Stimulated activated CD8-positive, alpha-beta memory T cell treated with anti-CD3 and anti-CD28 coated beads, Interleukin-15, amount 100 ng/mL, for 24 hours (primary cell): ENCODE results near the gene FAM13A.

Experiments
- DNase-seq: peaks from one replicate; pipeline ENCODE4 v3.0.0-alpha.2; 2020; ENCODE audit warnings: low read depth

Gene FAM13A

DNA sequence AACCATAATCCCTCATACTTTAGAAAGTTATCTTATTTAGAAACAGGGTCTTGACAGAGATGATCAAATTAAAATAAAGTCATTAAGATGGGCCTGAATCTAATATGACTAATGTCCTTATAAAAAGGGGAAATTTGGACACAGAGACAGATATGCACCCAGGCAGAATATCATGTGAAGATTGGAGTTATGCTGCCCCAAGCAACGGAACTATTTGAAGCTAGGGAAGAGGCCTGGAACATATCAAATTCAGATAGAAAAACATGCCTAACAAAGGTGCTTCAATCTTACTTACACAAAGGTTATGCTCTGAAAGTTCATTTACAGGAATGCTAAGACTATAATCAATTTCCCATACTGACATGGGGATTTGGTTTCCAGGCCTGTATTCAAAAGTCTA is 246.7 kb downstream of the FAM13A start:
- no peak for DNase-seq

GRCh38 chr4:88809576-88810219 is 247.3 kb downstream of the FAM13A start:
- no peak for DNase-seq

DNA sequence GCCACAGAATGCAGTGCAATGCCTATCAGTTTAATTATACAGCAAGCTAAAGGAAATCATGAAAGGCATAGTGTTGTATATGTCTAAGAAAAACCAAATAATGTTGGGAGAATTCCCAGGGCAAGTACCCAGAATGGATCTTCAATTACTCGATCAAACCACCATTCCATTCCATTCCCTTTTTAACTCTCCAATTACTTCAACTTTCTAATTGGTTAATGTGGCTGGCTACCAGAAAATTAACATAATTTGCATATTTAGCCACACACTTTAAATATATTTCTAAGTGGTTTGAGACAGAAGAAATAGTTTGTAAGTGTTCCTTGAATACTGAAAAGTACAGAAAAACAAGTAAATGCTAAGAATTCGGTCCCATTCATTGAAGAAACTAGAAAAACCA is 247.9 kb downstream of the FAM13A start:
- DNase-seq: no peak

GRCh38 chr4:88807499-88807898 is 249.5 kb downstream of the FAM13A start:
- no peak for DNase-seq

GRCh38 chr4:88804234-88804633 is 252.8 kb downstream of the FAM13A start:
- no peak for DNase-seq

GRCh38 chr4:88803600-88804096 is 253.3 kb downstream of the FAM13A start:
- no peak for DNase-seq

DNA sequence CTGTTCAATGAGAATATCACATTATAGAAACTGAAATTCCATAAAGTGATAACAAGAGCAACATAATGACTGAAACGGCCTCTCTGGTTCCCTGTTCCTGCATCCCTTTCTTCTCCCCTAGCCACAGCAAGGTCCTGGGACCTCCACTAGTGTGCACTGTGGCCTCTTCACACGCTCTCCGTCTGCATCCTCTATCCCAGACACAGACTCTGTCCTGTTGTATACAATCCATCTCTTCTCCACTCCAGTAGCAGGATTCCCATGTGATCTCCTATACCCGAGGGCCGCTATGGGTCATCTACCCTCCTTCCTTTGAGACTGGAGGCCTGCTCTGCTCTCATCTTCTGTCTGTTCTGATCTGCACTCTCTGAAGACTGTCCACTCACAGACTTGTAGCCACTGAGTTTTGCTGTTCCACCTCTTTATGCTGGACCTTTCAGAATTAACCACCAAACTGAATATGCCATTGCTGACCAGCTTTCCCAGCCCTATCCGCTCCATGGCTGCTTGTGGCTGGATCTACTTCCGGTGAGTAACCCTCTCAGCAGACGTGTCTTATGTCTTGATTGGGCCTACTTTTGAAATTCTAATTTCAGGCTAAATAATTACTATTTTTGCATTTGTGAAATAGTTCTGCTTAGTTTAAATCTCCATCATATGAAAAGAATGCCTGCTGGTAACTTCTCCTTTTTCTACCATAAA is 254.2 kb downstream of the FAM13A start:
- no peak for DNase-seq

GRCh38 chr4:88802138-88802537 is 254.8 kb downstream of the FAM13A start:
- DNase-seq: no peak

DNA sequence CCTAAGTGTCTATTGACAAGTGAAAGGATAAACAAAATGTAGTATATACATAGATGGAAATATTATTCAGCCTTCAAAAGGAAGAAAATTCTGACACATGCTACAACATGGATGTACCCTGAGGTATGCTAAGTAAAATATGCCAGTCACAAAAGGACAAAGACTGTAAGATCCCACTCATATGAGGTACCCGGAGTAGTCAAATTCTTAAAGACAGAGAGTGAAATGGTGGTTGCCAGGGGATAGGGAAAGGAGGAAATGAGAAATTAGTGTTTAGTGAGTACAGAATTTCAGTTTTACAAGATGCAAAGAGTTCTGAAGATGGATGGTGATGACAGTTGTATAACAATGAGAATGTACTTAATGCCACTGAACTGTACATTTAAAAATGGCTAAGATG is 257.1 kb downstream of the FAM13A start:
- no peak for DNase-seq

DNA sequence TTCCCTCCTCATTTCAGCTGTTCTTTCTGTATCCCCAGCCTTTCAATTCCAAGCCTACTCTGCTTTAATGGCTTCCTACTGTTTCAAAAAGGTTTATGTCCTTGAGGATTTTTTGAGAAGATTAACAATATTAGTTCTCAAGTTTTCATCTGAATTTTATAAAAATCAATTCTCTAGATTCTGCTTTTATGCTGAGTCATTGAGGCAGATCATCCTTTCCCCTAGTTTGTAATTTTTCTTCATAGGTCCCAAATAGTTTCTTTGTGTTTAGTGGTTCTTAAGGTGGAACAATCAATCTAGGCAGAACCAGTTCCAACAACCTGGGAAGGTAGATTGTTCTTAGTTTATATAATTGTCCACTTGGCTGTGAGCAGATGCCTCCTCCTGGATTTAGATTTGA is 259.3 kb downstream of the FAM13A start:
- DNase-seq: no peak

DNA sequence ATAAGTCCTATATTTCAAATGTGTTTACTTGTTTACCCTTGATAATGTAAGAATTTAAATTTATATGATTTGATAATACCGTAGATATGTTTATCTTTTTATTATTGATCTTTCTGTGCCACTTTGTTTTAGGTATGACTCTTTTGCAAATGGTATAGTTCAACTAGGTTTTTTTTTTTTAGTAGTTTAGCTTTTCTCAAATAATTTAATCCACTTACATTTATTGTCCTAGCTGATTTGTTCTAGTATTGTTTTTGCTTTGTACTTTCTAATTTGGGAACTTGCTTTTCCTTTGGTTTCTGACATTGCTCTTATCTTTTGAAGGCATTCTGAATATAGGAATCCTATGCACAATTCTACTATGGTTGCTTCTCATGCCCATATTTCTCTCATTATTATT is 260.4 kb downstream of the FAM13A start:
- DNase-seq: no peak

DNA sequence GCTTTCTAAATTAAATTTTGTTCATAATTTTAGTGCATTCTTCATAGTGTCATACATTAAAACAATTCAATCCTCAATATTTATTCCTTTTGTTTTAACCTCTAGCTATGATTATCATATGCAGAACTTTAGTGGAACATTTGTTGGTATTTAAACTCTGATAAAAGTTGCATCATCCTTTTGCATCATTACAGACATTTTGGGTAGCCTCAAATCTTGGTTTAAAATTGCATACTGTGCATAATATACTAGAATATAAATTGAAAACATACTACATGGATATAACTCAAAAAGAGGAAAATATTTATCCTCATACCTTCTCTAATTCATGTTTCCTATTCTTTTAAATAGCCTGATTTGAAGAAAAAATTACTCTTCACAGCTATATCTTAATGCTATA is 262.0 kb downstream of the FAM13A start:
- no peak for DNase-seq

GRCh38 chr4:88794087-88794690 is 262.8 kb downstream of the FAM13A start:
- DNase-seq: no peak

- no peak for DNase-seq
These were observed 263.5 kb downstream of the FAM13A start for GRCh38 chr4:88793475-88793874.

- DNase-seq: no peak
These were observed 264.2 kb downstream of the FAM13A start for GRCh38 chr4:88792821-88793220.

DNA sequence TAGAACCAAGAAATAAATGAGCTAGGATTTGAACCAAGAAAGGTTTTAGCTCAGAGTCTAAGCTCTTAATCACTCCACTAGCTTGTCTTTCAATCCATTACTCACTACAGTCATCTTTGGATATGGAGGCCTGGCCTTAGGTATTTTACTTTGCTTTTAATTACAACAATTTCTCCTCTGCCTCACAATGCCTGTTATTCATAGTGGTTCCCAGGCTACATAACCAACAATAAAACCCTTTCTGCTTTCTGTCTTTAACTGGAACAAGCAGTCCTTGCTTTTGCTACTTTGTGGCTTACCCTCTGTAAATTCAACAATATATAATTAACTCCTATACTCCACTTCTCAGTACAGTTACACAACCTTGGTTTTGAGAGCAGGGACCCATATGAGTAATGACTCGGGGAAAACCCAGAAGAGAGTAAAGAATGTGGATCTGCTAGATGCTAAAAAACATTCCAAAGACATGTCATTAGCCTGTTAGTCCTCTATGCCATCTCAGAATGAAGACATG is 264.7 kb downstream of the FAM13A start:
- DNase-seq: no peak

DNA sequence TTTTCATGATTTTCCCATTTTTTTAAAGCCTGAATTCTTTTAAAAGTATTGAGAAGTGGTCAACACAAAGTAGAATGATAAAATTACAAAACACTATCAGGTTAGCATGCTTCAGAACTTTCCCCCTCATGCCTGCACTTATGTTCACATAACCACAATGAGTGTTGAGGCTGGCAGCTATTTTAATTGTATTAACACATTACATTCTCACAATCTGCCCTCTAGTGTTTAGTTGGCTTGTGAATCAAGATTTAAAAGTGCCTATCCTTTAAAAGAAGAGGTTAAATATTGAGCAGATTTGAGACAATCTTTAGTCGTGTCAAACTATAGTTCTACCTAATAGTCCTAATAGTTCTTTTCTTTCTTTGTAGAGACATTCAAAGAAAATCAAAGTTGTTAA is 265.7 kb downstream of the FAM13A start:
- no peak for DNase-seq

DNA sequence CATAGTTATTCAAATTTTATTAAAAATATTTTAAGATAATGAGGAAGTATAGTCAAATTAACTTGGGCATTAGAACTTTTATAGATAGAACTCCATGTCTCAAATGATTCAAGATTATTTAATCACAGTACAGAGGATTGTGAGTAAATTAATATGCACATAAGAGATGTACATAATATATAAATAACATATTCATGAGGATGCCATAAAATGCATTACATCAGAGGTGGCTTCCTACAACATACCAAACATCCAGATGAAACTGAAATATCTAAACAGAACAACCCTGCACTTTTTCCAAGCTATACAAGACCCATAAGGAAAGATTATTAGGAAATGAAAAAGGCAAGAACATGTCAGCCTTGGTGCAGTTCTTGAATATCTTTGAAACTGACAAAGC is 268.1 kb downstream of the FAM13A start:
- DNase-seq: no peak

GRCh38 chr4:88788424-88788823 is 268.6 kb downstream of the FAM13A start:
- DNase-seq: no peak

GRCh38 chr4:88786011-88786410 is 271.0 kb downstream of the FAM13A start:
- no peak for DNase-seq

DNA sequence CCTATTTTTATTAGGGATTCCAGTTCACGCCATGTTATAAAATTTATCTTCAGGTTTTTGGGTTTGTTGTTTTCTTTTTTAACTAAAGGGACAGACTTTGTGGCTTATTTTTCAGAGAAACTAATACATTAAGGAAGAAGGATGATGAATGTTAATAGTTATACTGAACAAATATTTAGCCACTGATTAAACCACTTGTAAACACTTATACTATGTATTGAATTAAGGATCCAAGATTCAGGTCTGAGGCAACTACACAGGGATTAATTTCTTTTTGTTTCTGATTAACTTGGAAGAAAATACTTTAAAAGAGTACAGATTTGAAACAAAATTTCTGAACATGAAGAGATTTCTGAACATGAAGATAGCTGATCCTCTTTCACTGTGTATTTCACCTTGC is 276.6 kb downstream of the FAM13A start:
- DNase-seq: no peak

DNA sequence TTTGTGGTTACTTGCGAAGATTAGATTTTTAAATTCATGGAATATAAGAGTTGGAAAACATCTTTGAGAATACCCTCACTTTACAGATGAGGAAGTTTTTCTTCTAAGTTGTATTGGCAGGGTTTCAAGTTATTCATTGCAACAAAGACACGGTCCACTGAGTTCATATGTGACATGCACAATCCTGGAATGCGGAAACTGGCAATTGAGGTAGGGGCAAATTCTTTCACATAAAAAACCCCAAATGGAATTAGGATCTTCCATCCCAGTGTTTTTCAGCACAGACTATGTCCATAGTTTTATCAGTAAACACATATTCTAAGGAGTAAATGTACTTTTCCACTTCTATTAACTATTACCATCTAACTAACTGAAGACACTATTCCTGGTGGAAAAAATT is 277.6 kb downstream of the FAM13A start:
- no peak for DNase-seq

GRCh38 chr4:88775529-88775928 is 281.5 kb downstream of the FAM13A start:
- no peak for DNase-seq
